Prostate gland (tissue), 2 donors: ENCODE results near the gene SIPA1L3.

Source experiments
- CTCF ChIP-seq, 4 experiments: fragments of 200-600 bp in 2 of 4; fragments of 450-650 bp in 2 of 4; sonication (generic) in 2 of 4; IDR thresholded peaks; 1 replicate in 3 of 4; 2 replicates in 1 of 4; pipeline ENCODE4 v1.5.1; 2016 to 2019; ENCODE audit warnings: antibody characterized with exemption in 4 of 4, mild to moderate bottlenecking in 2 of 4, moderate library complexity in 2 of 4
- POLR2A ChIP-seq: fragments of 450-650 bp; IDR thresholded peaks from one replicate; pipeline ENCODE4 v1.6.1; 2016; ENCODE audit warnings: antibody characterized with exemption, mild to moderate bottlenecking
- POLR2AphosphoS5 ChIP-seq: sonication (generic); formaldehyde crosslinking; IDR thresholded peaks from one replicate; pipeline ENCODE4 v1.6.1; 2017; ENCODE audit warnings: antibody characterized with exemption

- TF ChIP-seq CTCF (IDR thresholded peaks at IDR 0.05) (no peak), POLR2AphosphoS5 (no peak), POLR2A (no peak)
Measured at GRCh38 chr19:38064661-38065425, 157.8 kb downstream of the SIPA1L3 start.
